ENCODE results near the gene HOTAIR.

HOTAIR gene

DNA sequence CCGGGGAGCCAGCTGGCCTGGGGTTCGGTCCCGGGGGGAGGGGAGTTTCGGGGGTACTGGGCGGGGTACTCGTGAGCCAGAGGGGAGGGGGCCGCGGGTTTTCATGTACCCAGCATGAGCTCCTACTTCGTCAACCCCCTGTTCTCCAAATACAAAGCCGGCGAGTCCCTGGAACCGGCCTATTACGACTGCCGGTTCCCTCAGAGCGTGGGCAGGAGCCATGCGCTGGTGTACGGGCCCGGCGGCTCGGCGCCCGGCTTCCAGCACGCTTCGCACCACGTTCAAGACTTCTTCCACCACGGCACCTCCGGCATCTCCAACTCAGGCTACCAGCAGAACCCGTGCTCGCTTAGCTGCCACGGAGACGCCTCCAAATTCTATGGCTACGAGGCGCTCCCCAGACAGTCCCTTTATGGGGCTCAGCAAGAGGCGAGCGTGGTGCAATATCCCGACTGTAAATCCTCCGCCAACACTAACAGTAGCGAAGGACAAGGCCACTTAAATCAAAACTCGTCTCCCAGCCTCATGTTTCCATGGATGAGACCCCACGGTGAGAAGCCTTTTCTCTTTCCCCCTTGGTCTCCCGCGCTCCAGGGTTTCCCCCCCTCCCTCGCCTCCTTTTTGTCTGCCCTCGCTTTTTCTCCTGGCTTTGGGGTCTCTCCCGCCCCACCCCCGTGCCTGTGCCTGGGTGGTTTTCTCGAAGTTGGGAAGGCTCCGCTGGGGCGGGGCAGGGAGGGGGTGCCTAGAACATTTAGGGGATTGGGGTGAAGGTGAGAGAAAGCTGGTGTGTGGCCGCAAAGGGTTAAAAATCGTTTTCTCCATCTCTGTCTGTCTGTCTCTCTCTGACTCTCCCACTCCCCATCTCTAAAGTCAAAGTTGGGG lies 34.7 kb upstream of the HOTAIR start:
- Histone ChIP-seq H3K36me3 (no peaks in the 10 kb centered on the region), H3K4me1 (ENCODE audit: control insufficient read depth in 1 of 2, insufficient read depth in 1 of 2, low read depth in 1 of 2, low read length in 1 of 2) (peaks cover 21 to 28% of the 10 kb centered on the region in 2 experiments), H3K27ac (no peak overlapping the region), H3K27me3 (peaks cover 100% of the 10 kb centered on the region), H3K4me3 (ENCODE audit: low read depth in 1 of 2, low read length in 1 of 2) (no peak overlapping the region), H3K9me3 (no peaks in the 10 kb centered on the region)
- TF ChIP-seq, protein P1, sequence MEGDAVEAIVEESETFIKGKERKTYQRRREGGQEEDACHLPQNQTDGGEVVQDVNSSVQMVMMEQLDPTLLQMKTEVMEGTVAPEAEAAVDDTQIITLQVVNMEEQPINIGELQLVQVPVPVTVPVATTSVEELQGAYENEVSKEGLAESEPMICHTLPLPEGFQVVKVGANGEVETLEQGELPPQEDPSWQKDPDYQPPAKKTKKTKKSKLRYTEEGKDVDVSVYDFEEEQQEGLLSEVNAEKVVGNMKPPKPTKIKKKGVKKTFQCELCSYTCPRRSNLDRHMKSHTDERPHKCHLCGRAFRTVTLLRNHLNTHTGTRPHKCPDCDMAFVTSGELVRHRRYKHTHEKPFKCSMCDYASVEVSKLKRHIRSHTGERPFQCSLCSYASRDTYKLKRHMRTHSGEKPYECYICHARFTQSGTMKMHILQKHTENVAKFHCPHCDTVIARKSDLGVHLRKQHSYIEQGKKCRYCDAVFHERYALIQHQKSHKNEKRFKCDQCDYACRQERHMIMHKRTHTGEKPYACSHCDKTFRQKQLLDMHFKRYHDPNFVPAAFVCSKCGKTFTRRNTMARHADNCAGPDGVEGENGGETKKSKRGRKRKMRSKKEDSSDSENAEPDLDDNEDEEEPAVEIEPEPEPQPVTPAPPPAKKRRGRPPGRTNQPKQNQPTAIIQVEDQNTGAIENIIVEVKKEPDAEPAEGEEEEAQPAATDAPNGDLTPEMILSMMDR (IDR thresholded peaks at IDR 0.05): no peak

DNA sequence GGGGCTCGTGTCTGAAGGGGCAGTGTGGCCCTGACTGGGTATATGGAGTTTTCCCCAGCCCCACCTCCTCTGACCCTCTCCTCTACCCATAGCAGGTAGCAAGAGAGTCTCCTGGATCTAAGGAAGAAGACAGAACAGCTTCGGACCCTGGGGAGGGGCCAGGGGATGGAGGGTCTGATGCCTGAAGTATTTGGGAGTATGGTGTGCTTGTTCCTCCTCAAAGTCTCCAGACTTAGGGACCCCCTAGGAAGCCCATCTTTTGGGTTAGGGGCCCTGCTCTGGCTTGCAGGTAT lies 33.5 kb upstream of the HOTAIR start:
- no peak overlapping the region for H3K27ac ChIP-seq
- H3K27me3 ChIP-seq: peaks cover 100% of the 10 kb centered on the region
- no peak overlapping the region for H3K4me3 ChIP-seq (ENCODE audit: low read depth in 1 of 2, low read length in 1 of 2)
- no peaks in the 10 kb centered on the region for H3K36me3 ChIP-seq
- peaks cover 21 to 26% of the 10 kb centered on the region in 2 experiments for H3K4me1 ChIP-seq (ENCODE audit: control insufficient read depth in 1 of 2, insufficient read depth in 1 of 2, low read depth in 1 of 2, low read length in 1 of 2)
- no peaks in the 10 kb centered on the region for H3K9me3 ChIP-seq
- TF ChIP-seq, protein P1 (IDR thresholded peaks at IDR 0.05): no peak

DNA sequence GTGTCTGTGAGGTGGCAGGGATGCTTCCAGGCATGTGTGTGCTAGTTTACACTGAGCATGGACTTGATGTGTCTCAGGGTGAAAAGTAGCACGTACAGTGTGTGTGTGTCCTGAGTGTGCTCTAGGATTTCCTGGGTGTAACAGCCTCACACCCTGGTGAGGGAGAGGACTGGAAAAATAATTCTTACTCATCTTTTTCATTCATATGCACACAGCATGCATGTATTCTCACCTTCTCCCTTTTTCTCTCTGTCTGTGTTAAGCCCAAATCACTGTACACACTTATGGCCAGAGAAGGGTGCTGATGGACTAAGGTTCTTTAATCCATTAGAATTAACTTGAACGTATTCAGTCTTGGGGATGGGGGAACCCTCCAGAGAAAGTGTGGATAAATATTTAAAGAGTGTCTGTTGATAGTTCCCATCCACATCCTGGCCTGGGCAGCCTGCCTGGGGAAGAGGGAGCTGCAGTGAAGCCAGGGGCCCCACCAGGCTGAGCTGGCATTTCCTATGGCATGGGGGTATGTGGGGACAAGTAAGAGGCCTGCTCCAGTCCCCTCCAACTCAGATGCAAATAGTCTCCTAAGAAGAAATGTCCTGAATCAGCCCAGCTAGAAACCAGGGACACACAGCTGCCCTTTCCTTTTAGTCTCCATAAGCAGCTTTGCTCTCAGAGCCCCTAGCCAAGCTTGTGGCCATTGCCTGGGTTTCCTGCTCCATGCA lies 32.9 kb upstream of the HOTAIR start:
- peaks cover 100% of the 10 kb centered on the region for H3K27me3 ChIP-seq
- TF ChIP-seq, protein P1 (IDR thresholded peaks at IDR 0.05): no peak

DNA sequence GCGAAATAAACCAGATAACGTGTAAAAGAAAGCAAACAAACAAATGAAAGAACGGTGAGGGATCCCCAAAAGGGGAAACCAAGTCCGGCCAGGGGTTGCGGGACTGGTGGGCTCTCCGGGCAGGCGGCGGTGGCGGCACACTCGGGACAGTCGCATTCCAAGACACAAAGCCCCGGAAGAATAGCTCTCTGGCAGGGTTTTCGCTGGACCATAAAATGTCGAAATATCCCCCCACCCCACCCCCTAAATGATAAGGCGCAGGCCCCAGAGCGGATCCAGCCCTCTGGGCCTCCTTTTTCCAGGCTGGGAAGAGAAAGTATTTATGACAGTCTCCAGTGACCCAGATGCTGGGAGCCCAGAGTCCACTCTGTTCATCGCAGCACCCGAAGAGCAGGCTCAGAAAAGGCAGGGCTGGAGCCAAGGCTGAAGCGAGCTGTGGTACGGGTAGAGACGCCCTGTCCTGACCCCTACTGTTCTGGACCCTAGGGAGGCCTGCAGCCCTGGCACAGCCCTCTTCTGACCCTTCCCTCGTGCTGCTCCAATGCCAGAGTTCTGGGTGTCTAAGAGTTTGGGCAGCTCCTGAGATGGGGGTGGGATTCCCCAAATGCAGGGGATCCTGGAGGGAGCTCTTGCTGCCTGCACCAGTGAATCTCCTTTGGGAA lies 31.9 kb upstream of the HOTAIR start:
- Histone ChIP-seq H3K4me1 (ENCODE audit: control insufficient read depth in 1 of 2, insufficient read depth in 1 of 2, low read depth in 1 of 2, low read length in 1 of 2) (peaks cover 21 to 26% of the 10 kb centered on the region in 2 experiments), H3K27ac (no peak overlapping the region), H3K4me3 (ENCODE audit: low read depth in 1 of 2, low read length in 1 of 2) (peak overlapping the region; percentile 56 to 65), H3K36me3 (no peaks in the 10 kb centered on the region), H3K9me3 (no peaks in the 10 kb centered on the region), H3K27me3 (peaks cover 100% of the 10 kb centered on the region)
- TF ChIP-seq, protein P1 (IDR thresholded peaks at IDR 0.05): no peak

More for the DNA sequence above, 32.9 kb upstream of the HOTAIR start:
- no peak overlapping the region for H3K27ac ChIP-seq
- no peaks in the 10 kb centered on the region for H3K36me3 ChIP-seq
- H3K9me3 ChIP-seq: no peaks in the 10 kb centered on the region
- no peak overlapping the region for H3K4me3 ChIP-seq (ENCODE audit: low read depth in 1 of 2, low read length in 1 of 2)
- H3K4me1 ChIP-seq (ENCODE audit: control insufficient read depth in 1 of 2, insufficient read depth in 1 of 2, low read depth in 1 of 2, low read length in 1 of 2): peaks cover 21 to 26% of the 10 kb centered on the region in 2 experiments

DNA sequence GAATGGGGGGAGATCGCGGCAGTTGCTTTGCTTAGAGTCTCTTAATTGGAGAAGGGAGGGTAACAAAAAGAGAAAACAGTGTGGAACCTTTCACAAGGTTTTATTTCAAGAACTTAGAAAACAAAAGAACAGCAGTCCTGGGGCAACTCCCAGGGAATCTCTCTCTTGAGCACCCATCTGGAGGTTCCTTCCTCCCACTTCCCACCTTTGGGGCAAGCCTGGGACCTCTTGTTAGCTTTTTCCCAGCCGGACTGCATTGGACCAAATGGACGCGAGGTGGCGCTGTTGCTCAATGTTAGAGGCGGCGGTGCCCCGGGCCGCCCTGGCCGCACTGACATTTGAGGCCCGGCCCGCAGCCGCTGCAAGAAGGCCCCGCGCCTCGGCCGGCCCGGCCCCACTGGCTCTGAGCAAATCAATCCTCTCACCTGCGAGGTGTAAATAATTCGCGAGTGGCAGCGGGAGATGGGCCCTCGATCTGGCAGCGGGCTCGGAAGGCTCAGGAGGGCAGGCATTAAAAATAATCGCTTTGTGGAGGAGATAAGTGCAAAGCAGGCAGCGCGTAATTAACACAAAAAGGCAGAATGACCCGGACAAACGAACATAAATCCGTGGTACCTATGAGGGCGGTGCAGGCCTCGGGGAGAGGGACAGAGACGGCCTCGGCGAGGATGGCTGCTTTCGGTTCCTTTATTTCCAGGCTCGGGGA lies 31.3 kb upstream of the HOTAIR start:
- no peak overlapping the region for H3K27ac ChIP-seq
- peaks cover 21 to 26% of the 10 kb centered on the region in 2 experiments for H3K4me1 ChIP-seq (ENCODE audit: control insufficient read depth in 1 of 2, insufficient read depth in 1 of 2, low read depth in 1 of 2, low read length in 1 of 2)
- TF ChIP-seq, protein P1 (IDR thresholded peaks at IDR 0.05): peak; percentile 93
- H3K9me3 ChIP-seq: no peaks in the 10 kb centered on the region
- no peaks in the 10 kb centered on the region for H3K36me3 ChIP-seq
- peak overlapping the region; percentile 56 to 65 for H3K4me3 ChIP-seq (ENCODE audit: low read depth in 1 of 2, low read length in 1 of 2)
- peaks cover 100% of the 10 kb centered on the region for H3K27me3 ChIP-seq

Measured in neutrophil (primary cell).